ENCODE measurements around the gene GBX1.

The GBX1 gene

GRCh38 chr7:151110941-151111645 is 56.4 kb downstream of the GBX1 start:
- DNase-seq = no peak

- DNase-seq = no peak
These were observed 57.1 kb downstream of the GBX1 start for GRCh38 chr7:151110236-151110940.

GRCh38 chr7:151109094-151110048 is 58.1 kb downstream of the GBX1 start:
- no peak for DNase-seq

- DNase-seq = no peak
These were observed 59.6 kb downstream of the GBX1 start for GRCh38 chr7:151107882-151108281.

- DNase-seq = no peak
These were observed 62.9 kb downstream of the GBX1 start for GRCh38 chr7:151104411-151105235.

- no peak for DNase-seq
These were observed 63.5 kb downstream of the GBX1 start for GRCh38 chr7:151103973-151104372.

- no peak for DNase-seq
These were observed 64.5 kb downstream of the GBX1 start for GRCh38 chr7:151102991-151103390.

GRCh38 chr7:151101621-151102396 is 65.7 kb downstream of the GBX1 start:
- no peak for DNase-seq

- no peak for DNase-seq
These were observed 66.6 kb downstream of the GBX1 start for GRCh38 chr7:151100921-151101320.

- DNase-seq = no peak
These were observed 67.8 kb downstream of the GBX1 start for GRCh38 chr7:151099486-151100211.

All from GF-D8 (cell line).